NCI-H345 (cell line): ENCODE results near the gene PDSS2.
"Not testable (repeated sequence)": the region's sequence is repeated elsewhere in the genome, so short reads cannot be mapped to it uniquely, and the experiment has no call there.

ENCODE experiments used
- DNase-seq: peaks from one replicate; lab custom pipeline; 2025; lab: John Stamatoyannopoulos, UW

PDSS2 gene

DNA sequence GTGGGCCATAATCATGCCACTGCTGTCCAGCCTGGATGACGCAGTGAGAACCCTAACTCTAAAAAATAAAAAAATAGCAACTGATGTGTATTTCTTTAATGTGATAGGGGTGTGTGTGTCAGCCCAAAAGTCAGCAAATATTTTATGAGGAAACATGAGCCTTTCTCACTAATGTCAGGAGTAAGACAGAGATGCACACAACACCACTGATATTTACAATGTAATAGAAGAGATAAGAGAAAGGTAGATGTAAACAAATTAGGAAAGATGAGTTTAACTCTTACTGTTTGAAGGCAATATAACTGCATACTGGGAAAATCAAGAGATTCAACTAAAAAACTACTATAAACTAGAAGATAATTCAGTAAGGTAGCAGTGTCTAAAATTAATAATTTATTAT, 244.0 kb downstream of the PDSS2 start:
- no peak for DNase-seq

DNA sequence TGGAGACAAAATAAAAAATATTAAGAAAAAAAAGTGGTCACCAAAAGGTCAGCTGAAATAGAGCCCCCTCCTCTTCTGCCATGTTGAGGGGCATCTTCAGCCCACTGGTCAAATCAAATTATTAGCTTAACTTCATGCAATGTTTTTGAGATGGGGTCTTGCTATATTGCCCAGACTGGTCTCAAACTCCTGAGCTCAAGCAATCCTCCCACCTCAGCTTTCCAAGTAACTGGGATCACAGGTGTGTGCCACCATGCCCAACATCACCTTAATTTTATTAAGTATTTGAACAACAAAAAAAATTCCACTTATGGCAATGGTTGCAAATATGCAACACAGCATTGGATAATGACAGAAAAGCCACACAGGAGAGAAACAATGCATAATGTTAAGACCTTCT, 244.7 kb downstream of the PDSS2 start:
- DNase-seq = no peak

DNA sequence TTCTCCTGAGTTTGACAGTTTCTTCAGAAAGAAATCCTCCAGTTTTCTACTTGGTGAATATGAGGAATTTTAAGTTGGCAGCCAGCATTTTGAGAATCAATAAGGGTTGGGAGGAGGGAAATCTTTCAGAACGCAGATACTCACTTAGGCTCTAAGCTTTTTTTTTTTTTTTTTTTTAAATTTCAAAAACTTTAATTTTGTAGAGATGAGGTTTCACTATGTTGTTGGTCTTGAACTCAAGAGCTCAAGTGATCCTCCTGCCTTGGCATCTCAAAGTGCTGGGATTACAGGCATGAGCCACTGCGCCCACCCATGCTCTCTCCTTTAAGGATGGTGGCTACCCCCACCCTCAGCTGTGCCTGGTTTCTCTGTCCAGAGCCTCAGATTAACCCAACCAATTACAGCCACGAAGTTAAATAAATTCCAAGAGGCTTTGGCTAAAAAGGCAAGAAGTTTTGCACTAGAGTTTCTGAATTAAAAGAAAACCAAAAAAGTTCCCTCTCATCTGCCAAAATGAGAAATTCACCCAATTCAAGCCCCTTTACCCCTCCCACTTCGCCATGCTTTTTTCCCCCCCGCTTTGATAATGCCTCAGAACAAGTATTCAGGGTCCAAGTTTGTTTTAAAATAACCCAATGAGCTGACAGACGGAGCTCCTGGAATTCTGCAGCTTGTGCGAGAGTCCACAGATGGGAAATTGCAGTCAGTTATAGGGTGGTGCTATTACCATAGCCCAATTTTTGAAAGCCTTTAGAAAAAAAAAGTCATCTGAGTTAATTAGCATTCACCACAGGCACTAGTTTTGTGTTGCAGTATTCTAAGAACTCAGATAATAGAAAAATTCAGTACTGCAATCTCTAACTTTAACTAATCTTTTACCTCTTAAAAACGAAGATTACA, 249.7 kb downstream of the PDSS2 start:
- no peak for DNase-seq

DNA sequence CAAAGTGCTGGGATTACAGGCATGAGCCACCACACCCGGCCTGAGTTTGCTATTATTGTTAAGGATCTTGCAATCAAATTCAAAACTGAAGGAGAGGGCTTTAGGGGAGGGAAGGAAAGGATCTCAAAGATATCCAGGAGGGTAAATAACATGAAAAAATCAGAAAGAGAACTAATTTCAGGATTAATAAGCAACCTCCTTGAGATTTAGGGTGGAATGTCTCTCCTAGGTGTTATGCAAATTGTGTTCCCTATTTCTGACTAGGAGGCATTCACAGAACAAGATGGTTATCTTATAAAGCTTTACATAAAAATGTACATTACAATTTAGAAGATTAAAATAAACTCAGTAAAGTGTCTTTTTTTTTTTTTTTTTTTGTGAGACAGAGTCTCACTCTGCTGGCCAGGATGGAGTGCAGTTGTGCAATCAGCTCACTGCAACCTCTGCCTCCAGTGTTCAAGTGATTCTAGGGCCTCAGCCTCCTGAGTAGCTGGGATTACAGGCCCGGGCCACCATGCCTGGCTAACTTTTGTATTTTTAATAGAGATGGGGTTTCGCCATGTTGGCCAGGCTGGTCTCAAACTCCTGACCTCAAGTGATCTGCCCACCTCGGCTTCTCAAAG, 252.0 kb downstream of the PDSS2 start:
- DNase-seq = no peak

DNA sequence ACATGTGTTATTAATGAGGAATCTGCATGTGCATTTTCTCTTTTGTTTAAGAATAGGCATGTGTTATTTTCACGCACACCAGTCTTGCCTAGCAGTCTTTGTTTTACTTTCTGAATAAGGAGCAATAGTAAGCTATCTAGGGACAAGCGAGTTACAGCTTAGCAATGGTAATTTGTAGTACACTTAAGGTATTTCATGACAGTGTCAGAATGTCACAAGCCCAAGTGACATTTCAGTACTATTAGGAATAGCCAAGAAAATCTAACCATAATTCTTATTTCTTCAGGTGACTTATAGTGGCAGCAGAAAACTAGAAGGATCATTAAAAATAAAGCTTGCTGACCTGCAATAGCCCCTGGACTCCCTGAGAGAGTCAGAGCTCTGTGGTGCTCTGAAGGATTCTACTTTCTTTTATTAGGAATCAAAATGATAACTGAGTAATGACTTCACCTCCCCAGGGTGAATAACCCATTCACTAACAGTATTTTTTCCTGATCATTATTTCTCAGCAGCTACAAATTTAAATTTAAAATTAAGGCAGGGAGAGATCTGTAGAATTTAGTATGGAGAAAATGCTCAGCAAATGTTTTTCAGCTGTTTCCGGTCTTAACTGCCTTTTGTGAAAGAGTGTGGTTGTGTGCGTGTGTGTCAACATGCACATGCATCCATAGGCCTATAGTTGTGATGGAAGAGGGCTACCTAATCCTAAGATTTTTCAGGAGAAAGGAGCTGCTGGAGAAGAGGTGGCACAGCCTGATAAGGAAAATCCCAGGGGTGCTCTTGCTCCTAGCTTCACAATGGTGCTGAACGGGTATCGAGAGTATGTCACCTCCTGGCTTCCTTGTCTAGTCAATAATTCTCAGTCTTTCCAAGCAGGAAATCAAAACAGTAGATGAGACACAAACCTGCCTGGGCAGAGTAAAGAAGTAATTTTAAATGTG, 254.0 kb downstream of the PDSS2 start:
- no peak for DNase-seq

DNA sequence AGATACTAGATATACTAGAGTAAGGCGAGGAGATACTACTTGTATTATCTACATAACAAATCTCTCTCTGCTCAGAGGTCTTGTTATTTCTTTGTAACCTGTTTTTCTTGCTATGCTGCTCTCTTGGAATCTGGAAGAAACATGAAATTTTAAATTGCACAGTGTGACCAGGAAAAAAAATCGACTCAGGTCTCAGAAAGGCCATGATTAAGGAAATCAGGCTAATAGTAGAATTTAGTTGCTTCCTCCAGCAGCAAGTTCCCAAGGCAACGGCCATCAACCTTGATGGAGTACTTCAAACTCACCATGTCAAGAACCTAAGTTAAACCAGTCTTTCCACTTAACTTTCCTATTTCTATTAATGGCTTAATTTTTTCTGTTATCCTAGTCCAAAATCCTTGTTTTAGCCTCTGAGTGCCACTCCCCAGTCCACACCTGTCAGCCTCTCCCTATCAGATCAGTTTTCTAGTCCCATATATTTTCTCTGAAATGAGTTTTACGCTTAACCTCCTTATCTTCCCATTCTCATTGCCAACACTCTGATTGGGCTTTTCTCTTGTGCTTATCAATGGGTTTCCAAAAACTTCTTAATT, 256.4 kb downstream of the PDSS2 start:
- no peak for DNase-seq

DNA sequence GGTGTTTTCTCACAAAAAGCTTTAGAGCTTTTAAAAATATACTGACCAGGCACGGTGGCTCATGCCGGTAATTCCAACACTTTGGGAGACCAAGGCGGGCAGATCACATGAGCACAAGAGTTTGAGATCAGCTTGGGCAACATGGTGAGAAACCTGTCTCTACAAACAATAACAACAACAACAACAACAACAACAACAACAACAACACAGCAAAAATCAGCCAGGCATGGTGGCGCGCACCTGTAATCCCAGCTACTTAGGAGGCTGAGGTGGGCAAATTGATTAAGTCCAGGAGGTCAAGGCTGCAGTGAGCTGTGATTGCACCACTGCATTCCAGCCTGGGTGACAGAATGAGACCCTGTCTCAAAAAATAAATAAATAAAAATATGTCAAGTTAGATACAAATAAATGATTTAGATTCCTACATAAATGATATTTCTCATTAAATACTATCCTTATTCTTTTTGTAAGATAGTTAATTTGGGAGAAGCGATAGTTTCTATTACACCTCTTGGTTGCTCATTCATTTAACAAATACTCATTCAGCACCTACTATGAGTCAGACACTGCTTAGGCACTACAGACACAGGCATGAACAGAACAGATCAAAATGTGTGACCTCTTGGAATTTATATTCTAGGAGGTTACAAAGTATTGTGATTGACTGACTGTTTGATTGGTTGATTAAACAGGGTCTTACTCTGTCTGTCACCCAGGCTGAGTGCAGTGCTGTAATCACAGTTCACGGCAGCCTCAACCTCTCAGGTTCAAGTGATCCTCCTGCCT, 260.5 kb downstream of the PDSS2 start:
- DNase-seq = no peak

DNA sequence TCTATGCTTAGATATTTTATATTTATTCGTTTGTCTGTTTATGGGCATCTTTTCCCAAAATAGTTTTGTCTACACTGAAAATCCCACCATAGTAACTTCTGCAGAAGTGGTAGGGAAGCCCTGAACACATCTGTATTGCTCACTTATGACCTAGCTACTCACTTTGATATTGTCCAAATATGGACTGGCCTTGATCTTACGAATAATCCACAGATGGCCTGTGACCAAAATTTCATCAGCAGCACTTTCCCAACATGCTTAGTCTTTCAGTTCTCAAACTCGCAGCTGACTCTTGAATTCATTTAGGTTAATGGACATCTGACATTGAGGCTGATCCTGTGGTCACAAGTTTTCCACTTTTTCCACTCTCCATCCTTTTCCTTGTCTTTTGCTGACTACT, 263.2 kb downstream of the PDSS2 start:
- DNase-seq = no peak

DNA sequence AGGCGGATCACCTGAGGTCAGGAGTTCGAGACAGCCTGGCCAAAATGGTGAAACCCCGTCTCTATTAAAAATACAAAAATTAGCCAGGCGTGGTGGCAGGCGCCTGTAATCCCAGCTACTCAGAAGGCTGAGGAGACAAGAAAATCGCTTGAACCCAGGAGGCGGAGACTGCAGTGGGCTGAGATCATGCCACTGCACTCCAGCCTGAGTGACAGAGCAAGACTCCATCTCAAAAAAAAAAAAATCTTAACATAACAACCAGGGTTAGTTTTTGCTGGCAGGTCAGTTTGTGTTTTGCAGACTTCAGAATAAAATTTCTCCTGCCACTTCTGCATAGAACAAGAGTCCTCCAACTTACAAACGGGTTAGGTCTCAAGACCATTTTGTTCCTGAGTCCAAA, 264.6 kb downstream of the PDSS2 start:
- DNase-seq = not testable (repeated sequence)

DNA sequence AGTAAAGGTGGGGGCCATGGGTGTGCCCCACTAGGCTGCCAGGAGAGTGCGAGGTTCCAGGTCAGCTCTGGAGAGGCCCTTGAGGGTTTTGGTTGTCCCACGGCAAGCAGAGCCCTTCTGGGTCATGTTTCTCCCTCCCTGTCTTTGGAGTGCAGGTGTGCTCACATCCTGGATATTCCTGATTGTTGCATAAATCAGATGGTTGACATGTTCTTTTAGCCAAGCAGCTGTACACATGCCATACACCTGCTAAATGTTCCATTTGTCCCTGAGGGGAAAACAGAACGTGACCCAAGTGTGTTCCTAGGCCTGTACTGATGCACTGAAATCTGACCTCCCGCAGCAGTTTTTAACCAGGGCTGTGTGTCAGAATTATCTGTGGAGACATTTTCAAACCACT, 266.5 kb downstream of the PDSS2 start:
- peak; percentile 73 for DNase-seq

DNA sequence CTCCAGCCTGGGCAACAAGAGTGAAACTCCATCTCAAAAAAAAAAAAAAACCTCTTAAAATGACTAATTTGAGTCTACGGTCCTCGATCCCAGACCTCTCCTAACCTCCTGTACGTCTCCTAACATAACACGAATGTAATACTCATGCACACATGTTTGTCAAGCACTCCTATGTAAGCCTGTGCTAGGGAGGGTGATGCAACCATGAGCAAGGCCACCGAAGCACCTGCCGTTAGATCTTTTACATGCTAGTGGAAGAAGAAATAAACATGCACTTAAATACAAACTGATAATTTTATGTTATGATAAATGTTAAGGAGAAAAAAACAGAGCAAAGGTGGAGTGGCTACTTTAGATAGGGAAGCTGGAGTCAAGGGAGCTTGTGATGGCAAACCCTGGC, 271.7 kb downstream of the PDSS2 start:
- no peak for DNase-seq

DNA sequence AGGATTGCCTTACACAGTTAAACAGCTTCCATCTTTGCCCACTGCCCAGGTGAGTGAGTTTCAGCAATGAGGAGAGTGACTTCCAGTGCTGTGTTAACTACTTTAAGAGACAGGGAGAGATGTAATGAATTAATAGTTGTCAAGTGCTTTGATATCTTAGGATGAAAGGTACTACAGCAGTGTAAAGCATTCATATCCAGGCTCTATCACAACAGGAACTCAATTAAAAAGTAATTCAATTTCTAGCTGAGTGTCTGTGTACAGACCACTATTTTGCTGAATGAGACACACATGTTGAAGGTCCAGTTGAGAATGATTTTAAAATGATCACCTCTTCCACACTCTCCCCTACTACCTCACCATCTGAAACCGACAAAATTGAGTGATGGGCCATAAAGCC, 273.3 kb downstream of the PDSS2 start:
- no peak for DNase-seq

DNA sequence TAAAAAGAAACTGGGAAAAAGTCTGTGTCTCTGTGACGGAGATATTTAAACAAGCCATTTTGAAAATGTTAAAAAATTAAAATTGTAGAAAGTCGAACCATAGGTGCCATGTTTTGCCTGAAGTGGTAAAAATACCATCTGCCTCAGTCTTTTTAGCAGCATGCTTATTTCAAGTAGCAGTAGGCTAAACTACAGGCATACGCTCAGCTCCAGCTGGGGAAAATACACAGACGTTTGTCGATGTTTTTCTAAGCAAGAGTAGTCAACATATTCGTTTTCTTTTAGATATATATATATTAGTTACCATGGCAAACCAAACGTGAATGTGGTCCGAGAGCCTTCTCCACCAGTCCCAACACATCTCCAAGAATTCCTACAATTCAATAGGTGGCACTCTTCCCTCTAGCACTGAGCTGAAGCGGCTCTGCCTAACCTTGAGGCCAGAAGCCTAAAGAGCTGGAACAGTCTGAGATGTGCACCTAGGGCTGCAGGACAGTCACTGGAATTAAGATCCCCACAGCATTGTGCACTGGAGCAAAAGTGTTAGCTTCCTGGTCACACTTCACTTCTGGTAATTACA, 273.9 kb downstream of the PDSS2 start:
- peak; percentile 6 for DNase-seq

DNA sequence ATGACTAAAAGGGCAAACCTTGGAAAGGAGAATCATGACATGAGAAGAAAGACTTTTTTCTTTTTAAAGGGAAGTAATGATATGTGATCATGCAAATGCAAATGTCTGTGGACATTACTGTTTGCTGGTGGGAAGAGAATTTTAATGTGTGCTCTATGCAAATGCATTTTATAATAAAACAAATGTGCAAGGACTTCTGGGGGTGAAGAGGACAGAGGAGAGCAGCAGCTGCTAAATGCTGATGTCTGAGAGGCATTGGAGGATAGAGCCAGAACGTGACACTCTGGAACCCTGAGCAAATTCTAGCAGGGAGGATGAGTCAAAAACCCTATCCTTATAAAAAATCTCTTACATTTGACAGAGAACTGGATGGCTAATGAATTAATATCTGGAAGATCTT, 274.9 kb downstream of the PDSS2 start:
- DNase-seq = no peak

DNA sequence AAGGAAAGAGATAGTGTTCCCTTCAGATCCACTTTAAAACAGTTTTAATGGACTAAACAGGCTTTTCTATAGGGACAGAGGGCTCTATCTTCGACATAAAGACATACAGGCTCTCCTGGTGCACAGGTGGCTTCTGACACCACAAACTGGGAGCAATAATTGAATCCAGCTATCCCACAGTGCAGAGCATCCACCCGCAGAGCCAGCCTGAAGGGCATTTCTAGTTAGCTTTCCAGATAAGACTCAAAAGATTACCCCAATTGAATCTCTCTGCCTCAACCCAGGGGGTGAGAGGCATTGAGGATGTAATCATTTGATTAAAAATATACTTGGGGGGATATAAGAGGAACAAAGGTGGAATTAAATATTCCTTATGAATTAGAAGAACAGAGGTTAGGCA, 279.3 kb downstream of the PDSS2 start:
- DNase-seq = no peak

DNA sequence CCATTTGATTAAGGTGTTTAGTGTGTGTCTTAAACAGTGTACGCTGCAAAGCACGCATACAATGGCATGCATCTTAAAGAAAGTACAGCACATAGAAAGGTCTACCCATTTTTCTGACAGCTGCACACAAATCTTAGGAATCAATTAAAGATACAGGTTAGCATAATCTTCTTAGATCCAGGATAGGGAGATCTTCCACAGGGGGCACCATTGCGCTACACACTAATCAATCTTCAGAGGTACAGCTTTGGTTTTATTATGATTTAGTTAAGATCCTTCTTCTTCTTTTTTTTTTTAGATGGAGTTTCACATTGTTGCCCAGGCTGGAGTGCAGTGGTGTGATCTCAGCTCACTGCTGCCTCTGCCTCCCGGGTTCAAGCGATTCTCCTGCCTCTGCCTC, 280.4 kb downstream of the PDSS2 start:
- no peak for DNase-seq

DNA sequence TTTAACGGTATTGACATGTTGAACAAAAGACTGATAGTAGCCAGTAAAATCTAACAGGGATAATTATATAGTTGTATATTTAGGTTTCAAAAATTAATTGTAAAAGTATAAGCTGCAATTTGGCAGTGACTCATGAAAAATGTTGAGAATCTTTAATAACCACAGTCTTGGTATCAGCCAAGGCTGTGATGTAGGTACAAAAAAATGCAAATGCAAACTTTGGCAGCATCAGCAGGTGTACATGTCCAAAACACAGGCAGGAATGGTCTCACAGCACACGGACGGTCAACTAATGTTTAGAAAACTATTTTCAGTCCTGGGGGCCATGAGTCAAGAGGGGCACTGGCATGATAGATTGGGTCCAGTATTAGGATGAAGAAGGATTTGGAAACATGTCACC, 285.6 kb downstream of the PDSS2 start:
- DNase-seq = no peak

DNA sequence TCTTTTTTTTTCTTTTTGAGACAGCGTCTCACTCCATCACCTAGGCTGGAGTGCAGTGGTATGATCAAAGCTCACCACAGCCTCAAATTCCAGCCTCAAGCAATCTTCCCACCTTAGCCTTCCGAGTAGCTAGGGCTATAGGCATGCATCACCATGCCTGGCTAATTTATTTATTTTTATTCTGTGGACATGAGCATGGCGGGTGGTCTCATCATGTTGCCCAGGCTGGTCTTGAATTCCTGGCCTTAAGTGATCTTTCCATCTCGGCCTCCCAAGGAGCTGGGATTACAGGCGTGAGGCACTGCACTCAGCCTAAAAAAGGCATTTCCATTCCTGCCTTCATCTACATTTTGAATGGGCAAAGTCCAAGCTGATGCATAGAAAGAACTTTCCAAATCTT, 287.9 kb downstream of the PDSS2 start:
- DNase-seq = no peak

DNA sequence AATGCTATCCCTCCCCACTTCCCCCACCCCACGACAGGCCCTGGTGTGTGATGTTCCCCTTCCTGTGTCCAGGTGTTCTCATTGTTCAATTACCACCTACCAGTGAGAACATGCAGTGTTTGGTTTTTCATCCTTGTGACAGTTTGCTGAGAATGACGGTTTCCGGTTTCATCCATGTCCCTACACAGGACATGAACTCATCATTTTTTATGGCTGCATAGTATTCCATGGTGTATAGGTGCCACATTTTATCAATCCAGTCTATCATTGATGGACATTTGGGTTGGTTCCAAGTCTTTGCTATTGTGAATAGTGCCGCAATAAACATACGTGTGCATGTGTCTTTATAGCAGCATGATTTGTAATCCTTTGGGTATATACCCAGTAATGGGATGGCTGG, 295.1 kb downstream of the PDSS2 start:
- not testable (repeated sequence) for DNase-seq

DNA sequence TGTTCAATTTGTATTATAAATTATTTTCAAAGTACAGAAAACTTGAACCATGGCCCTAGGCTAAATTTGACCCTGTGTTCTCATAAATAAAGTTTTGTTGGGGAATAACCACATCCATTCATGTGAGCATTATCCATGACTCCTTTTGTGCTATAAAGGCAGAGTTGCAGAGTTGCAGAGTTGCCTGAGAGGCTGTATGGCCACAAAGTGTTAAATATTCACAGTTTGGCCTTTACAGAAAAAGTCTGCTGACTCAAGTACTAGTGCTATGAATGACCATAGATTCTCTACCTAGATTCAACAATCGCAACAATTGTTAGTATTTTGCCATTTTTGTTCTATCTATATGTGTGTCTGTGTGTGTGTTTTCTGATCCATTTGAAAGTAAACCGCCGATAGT, 297.8 kb downstream of the PDSS2 start:
- no peak for DNase-seq

DNA sequence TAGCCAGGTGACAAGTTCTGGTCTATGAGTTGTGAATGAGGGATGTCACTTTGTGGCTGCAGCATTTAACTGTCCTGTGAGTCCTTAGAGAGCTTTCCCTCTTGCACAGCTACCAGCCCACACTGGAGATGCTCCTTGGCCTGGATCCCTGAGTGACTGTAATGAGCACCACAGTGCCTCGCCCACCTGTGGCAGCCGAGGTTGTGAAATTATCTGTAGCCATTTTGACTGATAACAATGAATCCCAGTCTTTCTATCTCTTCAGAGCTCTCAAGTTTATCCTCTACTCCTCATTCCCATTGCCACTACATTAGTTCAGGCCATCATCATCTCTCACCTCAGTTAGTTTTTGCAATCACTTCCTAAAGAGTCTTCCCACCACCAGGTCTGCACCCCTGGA, 302.7 kb downstream of the PDSS2 start:
- no peak for DNase-seq
